ENCODE measurements around the gene ZFP62.
"Not testable (repeated sequence)": the region's sequence is repeated elsewhere in the genome, so short reads cannot be mapped to it uniquely, and the experiment has no call there.

ZFP62 gene

GRCh38 chr5:180908400-180908799, 47.3 kb upstream of the ZFP62 start:
- no peaks in the 10 kb centered on the region for H3K9me3 ChIP-seq
- H3K27me3 ChIP-seq: no peaks in the 10 kb centered on the region
- no peak overlapping the region for H3K4me3 ChIP-seq
- H3K4me1 ChIP-seq: no peaks in the 10 kb centered on the region
- no peak overlapping the region for H3K27ac ChIP-seq
- no peaks in the 10 kb centered on the region for H3K36me3 ChIP-seq
- intact Hi-C loops (cut with DNase I; ENCODE audit: low total_unique reads): no loop called here
- no peak for DNase-seq
- TF ChIP-seq, protein P1, sequence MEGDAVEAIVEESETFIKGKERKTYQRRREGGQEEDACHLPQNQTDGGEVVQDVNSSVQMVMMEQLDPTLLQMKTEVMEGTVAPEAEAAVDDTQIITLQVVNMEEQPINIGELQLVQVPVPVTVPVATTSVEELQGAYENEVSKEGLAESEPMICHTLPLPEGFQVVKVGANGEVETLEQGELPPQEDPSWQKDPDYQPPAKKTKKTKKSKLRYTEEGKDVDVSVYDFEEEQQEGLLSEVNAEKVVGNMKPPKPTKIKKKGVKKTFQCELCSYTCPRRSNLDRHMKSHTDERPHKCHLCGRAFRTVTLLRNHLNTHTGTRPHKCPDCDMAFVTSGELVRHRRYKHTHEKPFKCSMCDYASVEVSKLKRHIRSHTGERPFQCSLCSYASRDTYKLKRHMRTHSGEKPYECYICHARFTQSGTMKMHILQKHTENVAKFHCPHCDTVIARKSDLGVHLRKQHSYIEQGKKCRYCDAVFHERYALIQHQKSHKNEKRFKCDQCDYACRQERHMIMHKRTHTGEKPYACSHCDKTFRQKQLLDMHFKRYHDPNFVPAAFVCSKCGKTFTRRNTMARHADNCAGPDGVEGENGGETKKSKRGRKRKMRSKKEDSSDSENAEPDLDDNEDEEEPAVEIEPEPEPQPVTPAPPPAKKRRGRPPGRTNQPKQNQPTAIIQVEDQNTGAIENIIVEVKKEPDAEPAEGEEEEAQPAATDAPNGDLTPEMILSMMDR (IDR thresholded peaks at IDR 0.05): no peak

- Histone ChIP-seq H3K36me3 (no peaks in the 10 kb centered on the region), H3K4me3 (no peak overlapping the region), H3K4me1 (no peaks in the 10 kb centered on the region), H3K27ac (no peak overlapping the region), H3K9me3 (no peaks in the 10 kb centered on the region), H3K27me3 (no peaks in the 10 kb centered on the region)
- no peak for DNase-seq
- TF ChIP-seq, protein P1 (IDR thresholded peaks at IDR 0.05): no peak
- intact Hi-C loops (cut with DNase I; ENCODE audit: low total_unique reads): no loop called here
These were observed 40.4 kb upstream of the ZFP62 start for GRCh38 chr5:180901319-180902009.

- H3K4me1 ChIP-seq: no peaks in the 10 kb centered on the region
- DNase-seq: no peak
- TF ChIP-seq, protein P1 (IDR thresholded peaks at IDR 0.05): no peak
- intact Hi-C loops (cut with DNase I; ENCODE audit: low total_unique reads): no loop called here
- no peak overlapping the region for H3K4me3 ChIP-seq
- no peaks in the 10 kb centered on the region for H3K36me3 ChIP-seq
- H3K27ac ChIP-seq: no peak overlapping the region
- H3K27me3 ChIP-seq: no peaks in the 10 kb centered on the region
- H3K9me3 ChIP-seq: no peaks in the 10 kb centered on the region
These were observed 39.1 kb upstream of the ZFP62 start for GRCh38 chr5:180900178-180900577.

- no peak within 1 kb of the TSS for H3K27ac ChIP-seq
- no peaks in the 10 kb centered on the region for H3K36me3 ChIP-seq
- H3K9me3 ChIP-seq: no peaks in the 10 kb centered on the region
- intact Hi-C loops (cut with DNase I; ENCODE audit: low total_unique reads): no loop called here
- H3K4me1 ChIP-seq: no peaks in the 10 kb centered on the region
- H3K4me3 ChIP-seq: no peak within 1 kb of the TSS
- DNase-seq: no peak
- TF ChIP-seq, protein P1 (IDR thresholded peaks at IDR 0.05): no peak
- H3K27me3 ChIP-seq: no peaks in the 10 kb centered on the region
These were observed 37.7 kb upstream of the ZFP62 start, which contains the start of gene BTNL8 for GRCh38 chr5:180898621-180899246. Gene BTNL8, plus strand, starts transcription at chr5:180899159. Its CDS starts 152 bp downstream, at chr5:180899311.

- H3K4me1 ChIP-seq; H3K27me3 ChIP-seq; DNase-seq; H3K27ac ChIP-seq; H3K36me3 ChIP-seq; H3K4me3 ChIP-seq; intact Hi-C loops (cut with DNase I; ENCODE audit: low total_unique reads); H3K9me3 ChIP-seq: not testable (repeated sequence)
These were observed 34.3 kb upstream of the ZFP62 start for GRCh38 chr5:180895330-180895729.

DNA sequence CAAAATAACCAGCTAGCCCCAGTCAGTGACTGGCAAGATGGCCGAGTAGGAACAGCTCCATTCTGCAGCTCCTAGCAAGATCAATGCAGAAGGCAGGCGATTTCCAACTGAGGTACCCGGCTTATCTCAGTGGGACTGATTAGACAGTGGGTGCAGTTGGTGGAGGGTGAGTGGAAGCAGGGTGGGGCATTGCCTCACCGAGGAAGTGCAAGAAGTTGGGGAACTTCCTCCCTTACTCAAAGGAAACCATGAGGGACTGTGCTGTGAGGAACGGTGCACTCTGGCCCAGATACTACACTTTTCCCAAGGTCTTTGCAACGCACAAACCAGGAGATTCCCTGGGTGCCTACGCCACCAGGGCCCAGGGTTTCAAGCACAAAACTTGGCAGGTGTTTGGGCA, 28.3 kb upstream of the ZFP62 start:
- DNase-seq: no peak
- intact Hi-C loops (cut with DNase I; ENCODE audit: low total_unique reads): no loop called here
- Histone ChIP-seq H3K9me3 (no peaks in the 10 kb centered on the region), H3K27me3 (peaks cover 0 to 17% of the 10 kb centered on the region in 2 donors), H3K4me3 (no peak overlapping the region), H3K4me1 (no peaks in the 10 kb centered on the region), H3K27ac (no peak overlapping the region), H3K36me3 (no peaks in the 10 kb centered on the region)
- TF ChIP-seq, protein P1 (IDR thresholded peaks at IDR 0.05): no peak

DNA sequence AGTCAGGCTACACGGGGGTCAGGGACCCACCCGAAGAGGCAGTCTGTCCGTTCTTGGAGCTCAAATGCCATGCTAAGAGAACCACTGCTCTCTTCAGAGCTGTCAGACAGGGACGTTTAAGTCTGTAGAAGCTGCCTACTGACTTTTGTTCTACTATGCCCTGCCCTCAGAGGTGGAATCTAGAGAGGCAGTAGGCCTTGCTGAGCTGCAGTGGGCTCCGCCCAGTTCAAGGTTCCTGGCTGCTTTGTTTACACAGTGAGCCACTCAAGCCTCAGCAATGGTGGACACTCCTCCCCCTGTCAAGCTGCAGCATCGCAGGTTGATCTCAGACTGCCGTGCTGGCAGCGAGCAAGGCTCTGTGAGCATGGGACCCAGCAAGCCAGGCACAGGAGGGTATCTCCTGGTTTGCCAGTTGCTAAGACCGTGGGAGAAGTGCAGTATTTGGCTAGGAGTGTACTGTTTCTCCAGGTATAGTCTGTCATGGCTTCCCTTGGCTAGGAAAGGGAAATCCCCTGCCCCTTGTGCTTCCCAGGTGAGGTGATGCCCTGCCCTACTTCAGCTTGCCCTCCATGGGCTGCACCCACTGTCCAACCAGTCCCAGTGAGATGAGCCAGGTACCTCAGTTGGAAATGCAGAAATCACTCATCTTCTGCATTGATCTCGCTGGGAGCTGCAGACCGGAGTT, 24.9 kb upstream of the ZFP62 start:
- H3K9me3 ChIP-seq; DNase-seq; H3K27ac ChIP-seq; H3K36me3 ChIP-seq; H3K4me1 ChIP-seq; H3K4me3 ChIP-seq; intact Hi-C loops (cut with DNase I; ENCODE audit: low total_unique reads): not testable (repeated sequence)
- H3K27me3 ChIP-seq: peaks cover 0 to 17% of the 10 kb centered on the region in 2 donors
